CD4-positive, alpha-beta T cell treated with Interleukin-10 for 1 hour (primary cell): ENCODE data around the gene LAP3.
A peak's percentile ranks its signal among the peaks of the same experiment; 100 is the strongest.
"Not testable (repeated sequence)": the region's sequence is repeated elsewhere in the genome, so short reads cannot be mapped to it uniquely, and the experiment has no call there.

Experiments
- DNase-seq: peaks from one replicate; pipeline ENCODE4 v3.0.0-alpha.2; 2020

LAP3 gene

GRCh38 chr4:17565846-17566245 lies 11.2 kb upstream of the LAP3 start:
- no peak for DNase-seq

GRCh38 chr4:17567271-17567670 lies 9.7 kb upstream of the LAP3 start:
- DNase-seq, result no peak

GRCh38 chr4:17574206-17574605 lies 2.8 kb upstream of the LAP3 start:
- DNase-seq, result no peak

- not testable (repeated sequence) for DNase-seq
Observed at GRCh38 chr4:17575177-17575576, 1.8 kb upstream of the LAP3 start.

GRCh38 chr4:17577665-17578481 lies 875 bp downstream of the LAP3 start:
- no peak for DNase-seq

GRCh38 chr4:17578482-17578891 lies 1.5 kb downstream of the LAP3 start:
- peak; percentile 42 for DNase-seq

GRCh38 chr4:17580969-17581368 lies 4.0 kb downstream of the LAP3 start:
- no peak for DNase-seq

GRCh38 chr4:17583276-17583675 lies 6.3 kb downstream of the LAP3 start:
- no peak for DNase-seq

GRCh38 chr4:17583941-17584340 lies 6.9 kb downstream of the LAP3 start:
- DNase-seq, result no peak

GRCh38 chr4:17584521-17585213 lies 7.7 kb downstream of the LAP3 start:
- DNase-seq, result no peak

GRCh38 chr4:17587094-17587822 lies 10.3 kb downstream of the LAP3 start:
- DNase-seq, result no peak

GRCh38 chr4:17589355-17589754 lies 12.4 kb downstream of the LAP3 start:
- no peak for DNase-seq

- DNase-seq, result no peak
Observed at GRCh38 chr4:17595471-17596005, 18.5 kb downstream of the LAP3 start.

GRCh38 chr4:17597517-17597916 lies 20.5 kb downstream of the LAP3 start:
- DNase-seq, result no peak

GRCh38 chr4:17599826-17600225 lies 22.8 kb downstream of the LAP3 start:
- DNase-seq, result no peak

- DNase-seq, result no peak
Observed at GRCh38 chr4:17605236-17605635, 28.2 kb downstream of the LAP3 start.

- DNase-seq, result peak; percentile 30
Observed at GRCh38 chr4:17613761-17614415, 36.9 kb downstream of the LAP3 start.

- DNase-seq, result peak; percentile 96
Observed at GRCh38 chr4:17614416-17615299, 37.7 kb downstream of the LAP3 start, which contains the start of gene MED28. MED28 (plus strand) TSS chr4:17614641; CDS start chr4:17614655, 14 bp downstream.

- no peak for DNase-seq
Observed at GRCh38 chr4:17616283-17616682, 39.3 kb downstream of the LAP3 start.

- DNase-seq, result no peak
Observed at GRCh38 chr4:17618926-17619325, 41.9 kb downstream of the LAP3 start.

GRCh38 chr4:17619416-17620105 lies 42.6 kb downstream of the LAP3 start:
- DNase-seq, result no peak
